Gastrocnemius medialis (tissue), 4 donors: ENCODE measurements around the gene CELSR3. TPM values are rescaled to one million over a fixed set of nuclear protein-coding genes. Genes with fewer than 3 reads are reported as not detected.

ENCODE experiments used
- ATAC-seq, 2 donors: fragments of 150-250 bp; one replicate each; pipeline ENCODE4 v1.9.1; 2016
- DNase-seq, 2 donors: peaks; one replicate each; pipeline ENCODE4 v3.0.0-alpha.2; 2019
- H3K27ac ChIP-seq, 4 donors: fragments of 200-600 bp; sonication (generic); 1 replicate in 1 of 4; 2 replicates in 3 of 4; pipeline ENCODE4 v1.5.1; 2016 to 2018; ENCODE audit warnings: mild to moderate bottlenecking in 2 of 4, moderate library complexity in 1 of 4
- H3K27me3 ChIP-seq, 3 donors: fragments of 200-600 bp; sonication (generic) in 2 of 3; 1 replicate in 1 of 3; 2 replicates in 2 of 3; pipeline versions ENCODE4 v1.5.1 to v1.6.0; 2016 to 2019; ENCODE audit warnings: mild to moderate bottlenecking in 1 of 3, moderate library complexity in 1 of 3
- H3K36me3 ChIP-seq, 2 donors: fragments of 200-600 bp; sonication (generic) in 1 of 2; one replicate each; pipeline ENCODE4 v1.5.1; 2017 to 2018
- H3K4me1 ChIP-seq, 2 donors: fragments of 200-600 bp; sonication (generic) in 1 of 2; one replicate each; pipeline ENCODE4 v1.5.1; 2016 to 2017; ENCODE audit warnings: mild to moderate bottlenecking in 2 of 2
- H3K4me3 ChIP-seq, 4 donors: fragments of 200-600 bp; sonication (generic) in 3 of 4; 1 replicate in 1 of 4; 2 replicates in 3 of 4; pipeline ENCODE4 v1.5.1; 2016 to 2019; ENCODE audit warnings: mild to moderate bottlenecking in 2 of 4
- H3K9me3 ChIP-seq, 3 donors: fragments of 200-600 bp; sonication (generic) in 2 of 3; 1 replicate in 1 of 3; 2 replicates in 2 of 3; pipeline ENCODE4 v1.5.1; 2016 to 2019
- CTCF ChIP-seq, 5 experiments: fragments of 450-650 bp in 3 of 5; fragments of 200-600 bp in 2 of 5; sonication (generic) in 2 of 5; IDR thresholded peaks in 4 of 5; conservative IDR thresholded peaks in 1 of 5; 1 replicate in 4 of 5; 2 replicates in 1 of 5; pipeline ENCODE4 v1.5.1; 2016 to 2019; ENCODE audit warnings: antibody characterized with exemption in 5 of 5, mild to moderate bottlenecking in 3 of 5, moderate library complexity in 3 of 5
- POLR2A ChIP-seq, 2 donors: fragments of 450-650 bp; IDR thresholded peaks; one replicate each; pipeline ENCODE4 v1.6.1; 2017; ENCODE audit warnings: antibody characterized with exemption in 2 of 2, mild to moderate bottlenecking in 2 of 2, moderate library complexity in 2 of 2
- in situ Hi-C, 4 donors: fragments of 200-750 bp; cut with MboI; loops; one replicate each; pipeline versions ENCODE4 v1.15.0 to v1.8.0; 2017; ENCODE audit warnings: low sequenced_read_pairs in 4 of 4
- intact Hi-C: fragments of 100-400 bp; cut with DNase I; formaldehyde crosslinking; loops from one replicate; pipeline ENCODE4 v1.15.1; 2023; ENCODE audit warnings: low total_unique reads
- total RNA-seq, 4 donors: library from RNA; depleted of rRNA; stranded (reverse); fragments of >200 nt; gene quantifications; one replicate each; pipeline versions ENCODE4 v1.1.0 to v1.2.3, GENCODE V29; 2016

The CELSR3 gene
- total RNA-seq, 4 donors from 2014 or later = 0.02 to 0.25 (median 0.05) TPM; not detected in 1

- Histone ChIP-seq H3K27me3 (no peaks in the 10 kb centered on the region), H3K9me3 (no peaks in the 10 kb centered on the region), H3K27ac (peak overlapping the region in 1 of 4 donors; percentile 92), H3K4me1 (peaks cover 16 to 24% of the 10 kb centered on the region in 2 donors), H3K4me3 (no peak overlapping the region), H3K36me3 (peaks cover 0 to 7% of the 10 kb centered on the region in 2 donors)
- DNase-seq (no peak), ATAC-seq (no peak)
- no peak for TF ChIP-seq POLR2A (IDR thresholded peaks at IDR 0.05)
- TF ChIP-seq CTCF (IDR thresholded peaks at IDR 0.05 in 4 of 5, conservative IDR thresholded peaks at IDR 0.05 in 1 of 5) = no peak
- in situ Hi-C loops (no loop called here), intact Hi-C loops (no loop called here)
These were observed 25.4 kb downstream of the CELSR3 start for GRCh38 chr3:48637305-48637704.

GRCh38 chr3:48636149-48636655 is 26.5 kb downstream of the CELSR3 start:
- H3K27ac ChIP-seq = peak overlapping the region; percentile 84 to 92 (median 90)
- no peaks in the 10 kb centered on the region for H3K9me3 ChIP-seq
- TF ChIP-seq CTCF (IDR thresholded peaks at IDR 0.05 in 4 of 5, conservative IDR thresholded peaks at IDR 0.05 in 1 of 5) = no peak
- TF ChIP-seq POLR2A (IDR thresholded peaks at IDR 0.05) = no peak
- peaks cover 0 to 18% of the 10 kb centered on the region in 2 donors for H3K36me3 ChIP-seq
- peak overlapping the region; percentile 60 to 97 (median 84) for H3K4me3 ChIP-seq
- H3K4me1 ChIP-seq = peaks cover 16 to 24% of the 10 kb centered on the region in 2 donors
- ATAC-seq (no peak), DNase-seq (no peak)
- intact Hi-C loops = no loop called here
- H3K27me3 ChIP-seq = no peaks in the 10 kb centered on the region
- in situ Hi-C loops = no loop called here

GRCh38 chr3:48635222-48636021 is 27.3 kb downstream of the CELSR3 start, which contains the start of gene SLC26A6:
SLC26A6 (minus strand) TSS chr3:48635461; CDS start chr3:48635393, 68 bp downstream.
- peaks cover 16 to 24% of the 10 kb centered on the region in 2 donors for H3K4me1 ChIP-seq
- no peaks in the 10 kb centered on the region for H3K9me3 ChIP-seq
- H3K4me3 ChIP-seq = peak within 1 kb of the TSS; percentile 60 to 97 (median 84)
- ATAC-seq (peak; percentile 93 to 94), DNase-seq (peak; percentile 94 to 95)
- H3K27me3 ChIP-seq = no peaks in the 10 kb centered on the region
- peak within 1 kb of the TSS; percentile 84 to 92 (median 90) for H3K27ac ChIP-seq
- intact Hi-C loops = loop anchor here (1.0 kb wide), 5 partner anchors 21 to 169 kb away; partner anchors contain the start of genes NCKIPSD and UQCRC1
- peak; percentile 51 to 68 for TF ChIP-seq POLR2A (IDR thresholded peaks at IDR 0.05)
- peak in 4 of 5 experiments; percentile 30 to 59 (median 53) for TF ChIP-seq CTCF (IDR thresholded peaks at IDR 0.05 in 4 of 5, conservative IDR thresholded peaks at IDR 0.05 in 1 of 5)
- peaks cover 0 to 25% of the 10 kb centered on the region in 2 donors for H3K36me3 ChIP-seq
- in situ Hi-C loops = no loop called here

- H3K9me3 ChIP-seq = no peaks in the 10 kb centered on the region
- peak overlapping the region; percentile 60 to 97 (median 84) for H3K4me3 ChIP-seq
- peak; percentile 25 to 29 for ATAC-seq
- peaks cover 0 to 32% of the 10 kb centered on the region in 2 donors for H3K36me3 ChIP-seq
- in situ Hi-C loops = no loop called here
- peak; percentile 12 to 51 for DNase-seq
- intact Hi-C loops = loop anchor here (1.0 kb wide), 5 partner anchors 22 to 168 kb away; partner anchors contain the start of genes NCKIPSD and UQCRC1
- H3K4me1 ChIP-seq = peaks cover 16 to 24% of the 10 kb centered on the region in 2 donors
- no peak for TF ChIP-seq CTCF (IDR thresholded peaks at IDR 0.05 in 4 of 5, conservative IDR thresholded peaks at IDR 0.05 in 1 of 5)
- H3K27me3 ChIP-seq = no peaks in the 10 kb centered on the region
- peak overlapping the region; percentile 84 to 92 (median 90) for H3K27ac ChIP-seq
These were observed 27.9 kb downstream of the CELSR3 start for GRCh38 chr3:48634661-48635221.
